ENCODE measurements around the gene PAX6. TPM values are rescaled to one million over a fixed set of nuclear protein-coding genes. Genes with fewer than 3 reads are reported as not detected.
A peak's percentile ranks its signal among the peaks of the same experiment; 100 is the strongest.

Gene PAX6
- total RNA-seq, 1 experiment from 2014 or later, result 0.13 TPM

GRCh38 chr11:31813391-31814175 lies 2.5 kb upstream of the PAX6 start:
- in situ Hi-C loops (cut with HindIII; ENCODE audit: low pct_unique_long_range_greater_than_20kb, low sequenced_read_pairs), result no loop called here
- DNase-seq (ENCODE audit: low read depth, low spot score), result no peak

- no peak for DNase-seq (ENCODE audit: low read depth, low spot score)
- in situ Hi-C loops (cut with HindIII; ENCODE audit: low pct_unique_long_range_greater_than_20kb, low sequenced_read_pairs), result no loop called here
Measured at GRCh38 chr11:31812383-31813381, 1.6 kb upstream of the PAX6 start.

- in situ Hi-C loops (cut with HindIII; ENCODE audit: low pct_unique_long_range_greater_than_20kb, low sequenced_read_pairs), result no loop called here
- DNase-seq (ENCODE audit: low read depth, low spot score), result peak; percentile 7
Measured at GRCh38 chr11:31809857-31810778, 1.0 kb downstream of the PAX6 start.

- no peak for DNase-seq (ENCODE audit: low read depth, low spot score)
- in situ Hi-C loops (cut with HindIII; ENCODE audit: low pct_unique_long_range_greater_than_20kb, low sequenced_read_pairs), result no loop called here
Measured at GRCh38 chr11:31809541-31809856, 1.6 kb downstream of the PAX6 start.

GRCh38 chr11:31808721-31809540 lies 2.2 kb downstream of the PAX6 start:
- in situ Hi-C loops (cut with HindIII; ENCODE audit: low pct_unique_long_range_greater_than_20kb, low sequenced_read_pairs), result no loop called here
- DNase-seq (ENCODE audit: low read depth, low spot score), result no peak

GRCh38 chr11:31807799-31808667 lies 3.1 kb downstream of the PAX6 start:
- no peak for DNase-seq (ENCODE audit: low read depth, low spot score)
- in situ Hi-C loops (cut with HindIII; ENCODE audit: low pct_unique_long_range_greater_than_20kb, low sequenced_read_pairs), result no loop called here

GRCh38 chr11:31806928-31807798 lies 4.0 kb downstream of the PAX6 start:
- in situ Hi-C loops (cut with HindIII; ENCODE audit: low pct_unique_long_range_greater_than_20kb, low sequenced_read_pairs), result no loop called here
- DNase-seq (ENCODE audit: low read depth, low spot score), result no peak

GRCh38 chr11:31806186-31806927 lies 4.8 kb downstream of the PAX6 start:
- in situ Hi-C loops (cut with HindIII; ENCODE audit: low pct_unique_long_range_greater_than_20kb, low sequenced_read_pairs), result no loop called here
- no peak for DNase-seq (ENCODE audit: low read depth, low spot score)

- in situ Hi-C loops (cut with HindIII; ENCODE audit: low pct_unique_long_range_greater_than_20kb, low sequenced_read_pairs), result no loop called here
- no peak for DNase-seq (ENCODE audit: low read depth, low spot score)
Measured at GRCh38 chr11:31805629-31806185, 5.4 kb downstream of the PAX6 start.

- in situ Hi-C loops (cut with HindIII; ENCODE audit: low pct_unique_long_range_greater_than_20kb, low sequenced_read_pairs), result no loop called here
- DNase-seq (ENCODE audit: low read depth, low spot score), result no peak
Measured at GRCh38 chr11:31805037-31805628, 6.0 kb downstream of the PAX6 start.

- no peak for DNase-seq (ENCODE audit: low read depth, low spot score)
- in situ Hi-C loops (cut with HindIII; ENCODE audit: low pct_unique_long_range_greater_than_20kb, low sequenced_read_pairs), result no loop called here
Measured at GRCh38 chr11:31804312-31805036, 6.6 kb downstream of the PAX6 start.

GRCh38 chr11:31803813-31804311 lies 7.3 kb downstream of the PAX6 start:
- in situ Hi-C loops (cut with HindIII; ENCODE audit: low pct_unique_long_range_greater_than_20kb, low sequenced_read_pairs), result no loop called here

More at GRCh38 chr11:31803813-31804311, 7.3 kb downstream of the PAX6 start:
- DNase-seq (ENCODE audit: low read depth, low spot score), result no peak

All from SK-MEL-5 (cell line).